ENCODE measurements around the gene CDC16. TPM values are rescaled to one million over a fixed set of nuclear protein-coding genes. Genes with fewer than 3 reads are reported as not detected.

CDC16 gene
- total and polyA plus RNA-seq, 9 of the 15 experiments (the other 6 are each of a cell fraction or from before 2014, with no cell fraction given): 23.2 to 102 (median 51.6) TPM

GRCh38 chr13:114258589-114258988, 23.9 kb downstream of the CDC16 start:
- no peaks in the 10 kb centered on the region for H3K9me3 ChIP-seq (replicated peaks; ENCODE audit: control insufficient read depth, insufficient read depth, low read depth, low read length)
- BruUV-seq (replicated peaks): no TSS peak
- H3K4me1 ChIP-seq (replicated peaks in 1 of 2; ENCODE audit: control insufficient read depth in 2 of 2, insufficient read depth in 2 of 2, low read length in 2 of 2): no peaks in the 10 kb centered on the region
- H3K36me3 ChIP-seq (ENCODE audit: control insufficient read depth, insufficient read depth, low read length): peaks cover 95% of the 10 kb centered on the region
- 97% methylated on average over 6 of the region's 8 CpGs for WGBS (ENCODE audit: insufficient coverage, low coverage, missing lambda C conversion rate)
- no peak overlapping the region for H3K27ac ChIP-seq (ENCODE audit: extremely low read depth, low read depth, low read length)
- no peak overlapping the region for H3K4me2 ChIP-seq (ENCODE audit: insufficient read depth, low read length)
- no peak overlapping the region for H3K9ac ChIP-seq (ENCODE audit: insufficient read depth in 1 of 2, low read depth in 2 of 2, low read length in 2 of 2)
- H2AFZ ChIP-seq (ENCODE audit: low read depth, low read length): no peak overlapping the region
- no peaks in the 10 kb centered on the region for H3K9me1 ChIP-seq (ENCODE audit: control insufficient read depth, insufficient read depth, low read length)
- ChIA-PET CTCF (ENCODE audit: low intra/inter-chr PET ratio) (no interaction called here), POLR2A (no interaction called here)
- ATAC-seq (no peak), DNase-seq (ENCODE audit: extremely low read depth in 1 of 4, low spot score in 3 of 4) (no peak), FAIRE-seq (no peak)
- no peaks in the 10 kb centered on the region for H3K79me2 ChIP-seq (ENCODE audit: control insufficient read depth, insufficient read depth, low read length)
- intact Hi-C loops (cut with micrococcal nuclease): no loop called here
- H3K4me3 ChIP-seq: no peak overlapping the region
- in situ Hi-C loops (cut with MboI): no loop called here
- H4K20me1 ChIP-seq (replicated peaks; ENCODE audit: control insufficient read depth, insufficient read depth, low read length): no peaks in the 10 kb centered on the region
- TF ChIP-seq ZNF316 (IDR thresholded peaks at IDR 0.05) (0 out of 2 replicates have a peak, but pooled peaks have one; percentile 13), ETV1 (tag; conservative IDR thresholded peaks at IDR 0.05; ENCODE audit: low read depth) (no peak)
- no peaks in the 10 kb centered on the region for H3K27me3 ChIP-seq (ENCODE audit: control insufficient read depth in 2 of 2, insufficient read depth in 2 of 2, low read length in 2 of 2)

GRCh38 chr13:114259374-114259773, 24.7 kb downstream of the CDC16 start:
- in situ Hi-C loops (cut with MboI): no loop called here
- Histone ChIP-seq H3K27me3 (ENCODE audit: control insufficient read depth in 2 of 2, insufficient read depth in 2 of 2, low read length in 2 of 2) (no peaks in the 10 kb centered on the region), H3K9me1 (ENCODE audit: control insufficient read depth, insufficient read depth, low read length) (no peaks in the 10 kb centered on the region), H3K27ac (ENCODE audit: extremely low read depth, low read depth, low read length) (no peak overlapping the region), H3K9ac (ENCODE audit: insufficient read depth in 1 of 2, low read depth in 2 of 2, low read length in 2 of 2) (no peak overlapping the region), H4K20me1 (replicated peaks; ENCODE audit: control insufficient read depth, insufficient read depth, low read length) (no peaks in the 10 kb centered on the region), H3K36me3 (ENCODE audit: control insufficient read depth, insufficient read depth, low read length) (peaks cover 98% of the 10 kb centered on the region), H2AFZ (ENCODE audit: low read depth, low read length) (no peak overlapping the region), H3K4me3 (no peak overlapping the region), H3K4me2 (ENCODE audit: insufficient read depth, low read length) (no peak overlapping the region), H3K9me3 (replicated peaks; ENCODE audit: control insufficient read depth, insufficient read depth, low read depth, low read length) (no peaks in the 10 kb centered on the region), H3K4me1 (replicated peaks in 1 of 2; ENCODE audit: control insufficient read depth in 2 of 2, insufficient read depth in 2 of 2, low read length in 2 of 2) (no peaks in the 10 kb centered on the region), H3K79me2 (ENCODE audit: control insufficient read depth, insufficient read depth, low read length) (no peaks in the 10 kb centered on the region)
- WGBS (ENCODE audit: insufficient coverage, low coverage, missing lambda C conversion rate): 92% methylated on average over 7 of the region's 7 CpGs
- DNase-seq (ENCODE audit: extremely low read depth in 1 of 4, low spot score in 3 of 4) (no peak), FAIRE-seq (no peak), ATAC-seq (no peak)
- ChIA-PET CTCF (ENCODE audit: low intra/inter-chr PET ratio) (no interaction called here), POLR2A (no interaction called here)
- TF ChIP-seq CUX1 (CRISPR knock-in tag; IDR thresholded peaks at IDR 0.05) (no peak), ZNF586 (CRISPR knock-in tag; conservative IDR thresholded peaks at IDR 0.05) (no peak), MBD2 (IDR thresholded peaks at IDR 0.05; ENCODE audit: borderline replicate concordance, low read depth) (no peak)
- no TSS peak for BruUV-seq (replicated peaks)
- intact Hi-C loops (cut with micrococcal nuclease): no loop called here
